Ishikawa (cell line): ENCODE results near the gene LAD1.

Source experiments
- EP300 ChIP-seq: IDR thresholded peaks from 2 replicates; pipeline ENCODE4 v1.6.1; 2012; ENCODE audit warnings: borderline replicate concordance
- RAD21 ChIP-seq: IDR thresholded peaks from 2 replicates; pipeline ENCODE4 v1.6.1; 2012; ENCODE audit warnings: low read depth
- ZBTB7A ChIP-seq: IDR thresholded peaks from 2 replicates; pipeline ENCODE4 v1.6.1; 2012; ENCODE audit warnings: low read depth

GRCh38 chr1:201404722-201405483 lies 5.8 kb upstream of the LAD1 start:
- TF ChIP-seq RAD21 = no peak
- no peak for TF ChIP-seq EP300
- no peak for TF ChIP-seq ZBTB7A
